GM21786 (cell line): Measurements from ENCODE around the gene BTBD2.
"Not testable (repeated sequence)": the region's sequence is repeated elsewhere in the genome, so short reads cannot be mapped to it uniquely, and the experiment has no call there.

ENCODE experiments used
- ATAC-seq: cut with Tn5 transposase; IDR thresholded peaks from one replicate; pipeline ENCODE4 v1.9.1; 2021; ENCODE audit not compliant: unreplicated experiment

Gene BTBD2

DNA sequence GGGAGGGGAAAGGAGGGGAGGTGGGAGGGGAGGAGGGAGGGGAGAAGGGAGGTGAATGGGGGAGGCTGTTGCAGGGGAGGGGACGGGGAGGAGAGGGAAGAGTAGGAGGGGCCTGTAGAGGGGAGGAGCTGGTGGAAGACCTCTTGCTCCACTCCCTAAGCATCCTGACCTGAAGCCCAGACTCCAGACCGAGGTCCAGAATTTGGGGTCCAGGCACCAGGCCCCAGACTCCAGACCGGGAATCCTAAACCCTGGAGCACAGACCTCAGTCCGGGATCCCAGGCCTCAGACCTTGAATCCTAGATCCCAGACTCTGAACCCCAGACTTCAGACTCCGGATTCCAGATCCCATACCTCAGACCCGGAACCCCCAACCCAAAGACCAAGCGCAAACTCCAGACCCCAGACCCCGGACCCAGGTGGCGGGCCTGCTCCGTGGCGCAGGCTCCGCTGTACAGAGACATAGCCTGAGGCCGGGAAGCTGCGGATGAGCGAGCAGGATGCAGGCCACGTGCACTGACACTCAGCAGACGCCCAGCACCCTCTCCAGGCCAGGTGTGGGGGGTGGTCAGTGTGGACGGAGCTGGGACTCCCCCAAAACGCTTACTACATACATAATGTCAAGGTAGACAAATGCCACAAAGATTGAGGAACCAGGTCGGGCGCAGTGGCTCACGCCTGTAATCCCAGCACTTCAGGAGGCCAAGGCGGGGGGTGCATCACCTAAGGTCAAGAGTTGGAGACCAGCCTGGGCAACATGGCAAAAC, 710 bp upstream of the BTBD2 start:
- ATAC-seq: no peak

DNA sequence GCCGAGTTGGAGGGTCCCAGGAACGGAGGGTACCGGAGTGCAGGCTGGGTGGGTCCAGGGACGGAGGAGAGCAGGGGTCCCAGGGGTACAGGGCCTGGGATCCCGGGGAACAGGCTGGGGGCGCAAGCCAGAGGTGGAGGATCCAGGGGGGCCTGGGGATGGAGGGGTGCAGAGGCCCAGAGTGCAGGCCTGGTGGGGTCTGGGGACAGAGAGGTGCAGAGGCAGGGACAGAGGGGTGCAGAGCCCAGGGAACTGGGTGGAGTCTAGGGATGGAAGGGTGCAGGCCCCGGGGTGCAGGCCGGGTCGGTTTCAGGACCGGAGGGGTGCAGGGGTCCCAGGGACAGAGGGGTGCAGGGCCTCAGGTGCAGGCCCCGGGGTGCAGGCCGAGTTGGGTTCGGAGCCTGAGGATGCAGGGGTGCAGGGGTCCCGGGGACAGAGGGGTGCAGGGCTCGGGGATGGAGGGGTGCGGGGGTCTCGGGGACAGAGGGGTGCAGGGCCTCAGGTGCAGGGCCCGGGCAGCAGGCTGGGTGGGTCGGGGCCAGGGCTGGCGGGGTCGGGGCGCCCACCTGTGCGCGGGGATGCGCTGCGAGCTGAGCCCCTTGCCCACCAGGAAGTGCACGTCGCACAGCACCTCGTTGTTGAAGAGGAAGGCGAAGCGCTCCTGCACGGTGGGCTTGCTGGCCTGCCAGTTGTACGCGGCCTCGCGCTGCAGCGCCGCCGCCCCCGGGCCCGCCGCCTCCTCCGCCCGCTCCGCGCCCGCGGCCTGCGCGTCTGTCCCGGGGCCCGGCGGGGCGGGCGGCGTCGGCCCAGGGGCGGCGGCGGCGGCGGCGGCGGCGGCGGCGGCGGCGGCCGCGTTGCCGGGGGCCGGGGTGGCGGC, 545 bp downstream of the BTBD2 start:
- no peak for ATAC-seq

DNA sequence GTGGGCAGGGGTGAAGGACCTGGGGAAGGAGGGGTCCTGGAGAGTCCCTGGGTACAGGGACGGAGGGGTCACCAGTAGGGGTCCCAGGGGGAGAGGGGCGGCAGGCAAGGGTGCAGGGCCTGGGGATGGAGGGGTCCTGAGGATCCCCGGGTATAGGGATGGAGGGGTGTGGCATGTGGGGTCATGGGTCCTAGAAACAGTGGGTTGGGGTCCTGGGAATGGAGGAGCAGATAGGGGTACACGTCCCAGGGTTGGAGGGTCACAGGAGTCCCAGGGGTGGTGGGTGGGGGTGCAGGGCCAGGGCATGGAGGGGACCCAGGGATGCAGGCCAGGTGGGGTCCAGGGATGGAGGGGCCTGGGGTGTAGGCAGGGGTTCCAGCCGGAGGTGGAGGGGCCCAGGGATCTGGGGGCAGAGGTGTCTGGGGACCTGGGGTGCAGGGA, 1.4 kb downstream of the BTBD2 start:
- no peak for ATAC-seq

DNA sequence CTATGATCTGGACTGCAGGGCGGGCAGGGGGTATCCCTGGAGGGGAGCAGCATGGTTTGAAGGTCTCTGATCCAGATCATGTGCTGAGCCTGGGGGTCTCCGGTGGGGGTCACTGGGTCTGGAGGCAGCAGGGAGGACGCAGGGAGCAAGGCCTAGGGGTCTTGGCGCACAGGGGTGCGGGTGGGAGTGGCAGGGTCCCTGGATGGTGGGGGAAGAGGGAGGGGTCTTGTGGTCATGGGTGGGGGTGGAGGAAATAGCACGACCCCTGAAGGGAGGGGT, 1.9 kb downstream of the BTBD2 start:
- no peak for ATAC-seq

DNA sequence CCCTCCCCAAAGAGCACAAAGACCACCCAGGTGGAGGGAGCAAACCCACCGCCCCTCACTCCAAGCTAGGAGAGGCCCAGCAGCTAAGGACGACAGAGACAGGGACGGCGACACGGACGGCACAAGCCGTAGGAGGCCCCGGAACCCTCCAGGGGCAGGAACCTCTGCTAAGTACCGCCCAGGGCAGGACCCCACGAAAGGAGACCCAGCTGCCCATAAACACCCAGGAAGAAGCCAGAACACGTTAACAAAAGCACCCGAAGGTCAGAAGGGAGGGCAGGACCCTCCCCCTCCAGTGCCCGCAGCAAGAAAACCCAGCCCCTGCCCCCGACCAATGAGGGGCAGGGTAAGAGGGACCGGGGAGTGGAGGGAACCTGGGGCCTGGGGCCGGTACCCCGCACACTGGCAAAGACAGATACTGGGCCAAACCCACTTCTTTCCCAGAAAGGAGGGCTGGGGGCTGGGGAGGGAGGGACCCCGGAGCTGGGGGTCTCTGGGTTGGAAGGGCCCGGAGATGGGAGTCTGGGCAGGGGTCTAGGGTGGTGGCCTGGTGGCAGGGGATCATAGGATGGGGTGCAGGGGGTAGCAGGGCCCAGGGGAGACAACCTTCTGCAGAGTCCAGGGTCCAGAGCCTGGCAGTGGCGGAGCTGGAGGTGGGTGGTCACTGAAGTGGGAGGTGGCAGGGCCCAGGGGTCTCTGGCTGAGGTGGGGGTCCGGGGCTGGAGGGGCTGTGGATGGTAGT, 2.4 kb downstream of the BTBD2 start:
- no peak for ATAC-seq

DNA sequence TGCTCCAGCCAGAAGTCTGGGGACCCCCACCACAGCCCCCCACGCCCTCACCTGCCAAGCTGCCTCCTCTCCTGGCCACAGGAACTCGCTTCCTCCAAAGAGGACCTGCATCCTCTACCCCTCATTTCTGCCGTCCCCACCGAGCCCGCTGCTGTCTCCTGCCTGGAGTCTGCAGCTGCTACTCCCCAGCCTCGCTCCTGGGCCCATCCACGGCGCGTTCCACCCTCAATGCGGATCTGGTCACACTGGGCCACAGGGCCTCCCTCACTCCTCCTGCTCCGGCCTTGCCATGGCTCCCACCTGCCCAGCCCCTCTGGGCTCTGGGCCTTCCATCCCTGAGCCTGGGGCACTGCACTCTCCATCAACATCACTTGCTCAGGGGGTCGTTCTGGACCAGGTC, 4.3 kb downstream of the BTBD2 start:
- no peak for ATAC-seq

GRCh38 chr19:2010135-2010668, 5.3 kb downstream of the BTBD2 start:
- no peak for ATAC-seq

DNA sequence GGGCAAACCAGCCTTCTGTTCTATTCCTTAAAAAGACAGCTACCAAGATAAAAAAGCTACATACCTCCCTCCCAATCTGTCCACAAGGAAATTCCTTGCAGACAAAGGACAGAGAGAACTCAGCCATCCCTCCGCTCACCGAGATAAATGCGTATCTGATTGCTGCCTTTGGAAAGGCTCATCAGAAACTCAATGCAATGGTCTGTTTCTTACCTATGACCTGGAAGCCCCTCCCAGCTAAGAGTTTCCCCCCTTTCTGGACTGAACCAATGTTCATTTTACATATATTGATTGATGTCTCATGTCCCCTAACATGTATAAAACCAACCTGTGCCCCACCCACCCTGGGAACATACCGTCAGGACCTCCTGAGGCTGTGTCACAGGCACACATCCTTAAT, 11.6 kb downstream of the BTBD2 start:
- ATAC-seq: no peak

DNA sequence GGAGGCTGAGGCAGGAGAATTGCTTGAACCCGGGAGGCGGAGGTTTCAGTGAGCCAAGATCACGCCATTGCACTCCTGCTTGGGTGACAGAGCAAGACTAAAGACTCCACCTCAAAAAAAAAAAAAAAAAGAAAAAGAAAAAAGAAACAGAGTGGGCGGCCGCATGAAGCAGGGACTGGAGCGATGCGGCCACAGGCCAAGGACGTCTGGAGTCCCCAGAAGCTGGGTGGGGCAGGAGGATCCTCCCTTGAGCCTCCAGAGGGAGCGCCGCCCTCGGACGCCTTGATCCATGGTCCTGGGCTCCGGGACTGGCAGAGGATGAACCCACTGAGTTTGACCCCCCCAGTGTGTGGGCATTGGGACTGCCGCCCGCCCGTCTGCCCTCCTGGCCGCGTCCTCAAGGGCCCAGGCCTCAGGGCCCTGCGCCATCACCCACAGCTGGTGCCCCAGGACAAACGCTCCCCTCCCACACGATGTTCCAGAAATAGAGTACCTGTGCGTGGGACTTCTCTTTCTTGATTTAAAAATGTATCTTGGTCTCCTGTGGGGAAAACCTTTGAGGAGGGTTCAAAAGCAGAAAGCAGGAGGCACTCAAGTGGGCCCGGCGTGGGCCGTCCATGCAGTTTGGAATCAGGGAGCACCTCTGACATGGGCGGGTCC, 15.5 kb downstream of the BTBD2 start:
- no peak for ATAC-seq

- ATAC-seq: no peak
These were observed 16.5 kb downstream of the BTBD2 start for GRCh38 chr19:1998712-1999708.

DNA sequence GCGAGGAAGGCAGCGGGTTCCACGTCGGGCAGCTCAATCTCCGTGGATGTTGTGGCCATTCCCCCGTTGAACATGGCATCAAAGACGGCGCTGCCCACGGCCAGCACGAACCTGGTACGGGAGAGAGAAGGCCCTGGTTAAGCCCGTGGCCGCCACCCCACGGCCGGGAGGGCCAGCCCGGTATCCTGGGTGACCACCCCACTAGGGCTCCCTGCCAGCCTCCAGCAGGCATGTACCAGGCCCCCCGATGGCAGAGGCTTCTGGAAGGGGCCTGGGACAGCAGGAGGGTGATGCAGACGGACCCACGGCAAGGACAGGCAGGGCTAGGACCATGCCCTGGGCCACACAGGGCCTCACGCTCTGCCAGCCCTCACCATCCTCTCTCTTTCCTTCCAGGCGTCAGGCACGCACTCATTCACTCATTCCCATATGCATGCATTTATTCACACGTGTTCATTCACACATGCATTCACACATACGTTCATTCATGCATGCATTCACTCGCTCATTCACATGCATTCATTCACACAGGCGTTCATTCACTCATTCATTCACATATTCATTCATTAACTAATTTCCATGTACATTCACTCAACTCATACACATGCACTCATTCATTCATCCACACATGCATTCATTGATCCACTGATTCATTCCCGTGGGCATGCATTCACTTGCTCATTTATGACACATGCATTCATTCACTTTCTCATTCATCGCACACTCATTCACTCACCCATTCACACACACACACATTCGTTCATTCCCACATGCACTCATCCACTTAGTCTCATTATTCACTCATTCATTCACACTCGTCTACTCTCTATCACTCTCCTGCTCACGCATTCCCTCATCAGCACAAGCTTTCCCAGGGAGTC, 17.9 kb downstream of the BTBD2 start:
- no peak for ATAC-seq

DNA sequence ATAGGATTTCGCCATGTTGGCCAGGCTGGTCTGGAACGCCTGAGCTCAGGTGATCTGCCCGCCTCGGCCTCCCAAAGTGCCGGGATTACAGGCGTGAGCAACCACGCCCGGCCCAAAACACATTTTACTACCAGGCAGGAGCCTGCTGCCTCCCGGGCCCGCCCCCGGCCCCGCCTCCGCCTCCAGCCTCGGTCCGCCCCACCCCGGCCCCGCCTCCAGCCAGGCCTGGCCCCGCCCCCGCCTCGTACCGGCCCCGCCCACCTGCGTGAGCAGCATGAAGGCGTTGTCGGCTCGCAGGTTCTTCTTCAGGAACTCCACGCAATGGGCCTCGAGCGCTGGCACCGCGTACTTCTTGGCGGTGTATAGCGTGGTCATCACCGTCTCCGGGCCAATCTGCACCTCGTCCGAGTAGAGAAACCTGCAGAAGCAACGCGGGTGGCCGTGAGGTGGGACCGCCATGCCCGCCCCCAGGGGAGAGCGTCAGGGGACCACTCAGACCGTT, 22.7 kb downstream of the BTBD2 start:
- ATAC-seq: no peak

DNA sequence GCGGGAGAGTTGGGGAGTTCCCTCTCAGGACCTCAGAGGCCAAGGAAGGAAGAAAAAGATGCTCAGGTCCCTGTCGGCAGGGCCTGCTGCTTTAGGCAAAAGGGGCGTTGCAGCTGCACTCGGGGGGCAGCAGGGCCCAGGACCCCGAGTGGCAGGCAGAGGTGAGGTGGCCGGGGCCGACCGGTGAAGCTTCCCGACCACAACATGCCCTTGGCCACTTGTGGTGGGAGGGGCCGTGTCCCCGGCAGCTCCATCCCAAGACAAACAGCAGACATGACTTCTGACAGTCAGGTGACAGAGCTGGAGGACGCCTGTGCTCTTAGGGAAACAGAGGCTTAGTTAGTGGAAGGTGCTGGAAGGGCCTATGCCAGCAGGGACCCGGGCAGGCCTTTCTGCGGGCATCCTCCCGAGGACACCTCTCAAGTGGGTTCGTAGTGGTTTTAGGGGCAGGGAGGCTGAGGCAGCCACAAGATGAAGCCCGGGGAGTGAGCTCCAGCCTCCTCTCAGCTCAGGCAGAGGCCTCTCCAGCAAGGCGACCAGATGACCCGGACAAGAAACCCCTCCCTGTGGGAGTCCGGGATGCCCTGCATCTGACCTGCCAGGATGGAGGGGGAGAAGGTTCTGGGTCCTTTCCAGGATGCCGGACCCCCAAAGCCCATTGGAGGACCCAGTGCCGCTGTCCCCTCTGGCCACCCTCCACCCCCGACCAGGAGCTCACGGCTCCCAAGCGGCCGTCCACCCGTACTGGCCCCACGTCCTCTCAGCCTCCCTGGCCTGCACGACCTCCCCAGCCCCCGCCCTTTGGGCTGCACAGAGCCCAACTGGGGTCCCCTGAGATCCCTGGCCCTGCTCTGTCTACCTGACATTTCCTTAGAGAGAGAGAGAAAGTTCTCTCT, 24.2 kb downstream of the BTBD2 start:
- no peak for ATAC-seq

DNA sequence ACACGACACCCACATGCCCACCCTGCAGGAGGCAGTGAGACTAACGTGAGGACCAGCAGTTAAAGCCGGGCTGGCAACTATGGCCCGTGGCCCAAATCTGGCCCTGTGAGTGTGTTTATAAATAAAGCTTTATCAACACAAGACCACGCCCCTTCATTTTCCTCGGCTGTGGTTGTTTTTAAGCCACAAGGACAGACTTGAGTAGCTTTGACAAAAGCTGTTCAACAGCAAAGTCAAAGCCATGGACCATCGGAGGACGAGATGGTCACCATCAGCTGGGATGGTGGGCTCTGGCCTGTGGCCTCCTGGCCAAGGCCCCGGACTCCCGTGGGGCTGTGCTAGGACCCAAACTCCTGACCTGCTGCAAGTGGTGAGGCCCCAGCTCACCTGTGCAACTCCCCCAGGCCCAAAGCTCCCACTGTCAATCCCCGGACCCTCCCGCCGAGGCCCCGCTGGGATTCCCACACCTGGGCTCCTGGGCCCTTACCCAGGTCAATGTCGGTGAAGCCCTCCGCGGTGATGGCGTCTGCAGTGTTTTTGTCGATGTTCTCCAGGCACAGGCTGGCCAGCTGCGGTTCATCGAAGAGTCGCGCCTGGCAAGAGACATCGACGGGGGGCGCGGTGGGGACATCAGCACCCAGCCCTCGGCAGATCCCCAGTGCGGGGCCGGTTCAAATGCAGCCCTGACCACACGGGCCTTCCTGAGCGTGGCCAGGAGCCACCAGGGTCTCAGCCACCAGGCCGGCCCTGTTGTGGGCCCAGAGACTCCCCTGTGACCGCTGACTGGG, 25.1 kb downstream of the BTBD2 start:
- no peak for ATAC-seq

DNA sequence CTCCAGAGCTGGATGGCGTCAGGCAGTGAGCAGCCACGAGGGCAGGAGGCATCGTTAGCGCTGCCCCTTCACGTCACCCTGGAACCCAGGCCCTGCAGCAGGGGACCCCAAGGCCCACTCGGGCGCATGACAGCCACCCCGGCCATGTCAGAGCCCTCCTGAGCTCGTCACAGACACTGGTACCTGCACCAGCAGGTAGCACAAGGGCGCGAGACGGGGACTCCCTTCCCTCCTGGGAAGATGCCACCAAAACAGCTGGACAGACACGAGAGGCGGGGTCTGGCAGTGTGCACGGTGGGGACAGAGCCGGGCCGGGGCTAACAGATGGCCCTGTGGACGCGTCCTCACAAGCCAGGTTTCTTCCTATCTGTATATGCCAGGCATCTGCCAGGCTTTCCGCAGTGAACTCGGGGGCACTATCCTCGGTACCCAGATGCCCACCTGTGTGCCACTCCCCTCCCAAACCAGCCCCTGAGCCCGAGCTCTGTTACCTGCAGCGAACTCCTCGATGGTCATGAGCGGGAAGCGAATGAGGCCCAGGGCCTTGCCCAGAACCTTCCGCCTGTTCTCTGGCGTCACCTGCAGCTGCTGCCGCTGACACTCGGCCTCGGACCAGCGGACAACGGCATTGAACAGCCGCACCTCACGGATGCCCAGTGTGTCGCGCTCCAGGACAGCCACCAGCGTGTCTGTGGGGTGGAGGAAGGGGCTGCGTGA, 25.8 kb downstream of the BTBD2 start:
- ATAC-seq: no peak

DNA sequence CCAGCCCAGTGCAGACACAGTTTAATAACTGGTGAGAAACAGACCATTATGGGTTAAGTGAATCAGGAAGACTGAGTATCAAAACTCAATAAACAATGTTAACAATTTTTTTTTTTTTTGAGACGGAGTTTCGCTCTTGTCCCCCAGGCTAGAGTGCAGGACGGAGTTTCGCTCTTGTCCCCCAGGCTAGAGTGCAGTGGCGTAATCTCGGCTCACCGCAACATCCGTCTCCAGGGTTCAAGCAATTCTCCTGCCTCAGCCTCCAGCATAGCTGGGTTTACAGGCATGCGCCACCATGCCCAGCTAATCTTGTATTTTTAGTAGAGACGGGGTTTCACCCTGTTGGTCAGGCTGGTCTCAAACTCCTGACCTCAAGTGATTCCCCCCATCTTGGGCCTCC, 27.1 kb downstream of the BTBD2 start:
- ATAC-seq: not testable (repeated sequence)
